Vagina (tissue), 2 donors: ENCODE measurements around the gene QKI.

ENCODE experiments used
- POLR2A ChIP-seq, 2 donors: fragments of 450-650 bp; IDR thresholded peaks; one replicate each; pipeline ENCODE4 v1.6.1; 2017; ENCODE audit warnings: antibody characterized with exemption in 2 of 2, mild to moderate bottlenecking in 2 of 2, moderate library complexity in 2 of 2
- POLR2AphosphoS5 ChIP-seq, 2 donors: sonication (generic); formaldehyde crosslinking; IDR thresholded peaks; one replicate each; pipeline ENCODE4 v1.9.0; 2017; ENCODE audit warnings: antibody characterized with exemption in 2 of 2, mild to moderate bottlenecking in 2 of 2, low read depth in 1 of 2; ENCODE audit not compliant: insufficient read depth in 1 of 2
- TF ChIP-seq, protein P1 (sequence below), 3 experiments: fragments of 450-650 bp in 2 of 3; fragments of 200-600 bp in 1 of 3; sonication (generic) in 1 of 3; IDR thresholded peaks; one replicate each; pipeline ENCODE4 v1.5.1; 2017 to 2019; ENCODE audit warnings: antibody characterized with exemption in 3 of 3, mild to moderate bottlenecking in 2 of 3, moderate library complexity in 2 of 3

DNA sequence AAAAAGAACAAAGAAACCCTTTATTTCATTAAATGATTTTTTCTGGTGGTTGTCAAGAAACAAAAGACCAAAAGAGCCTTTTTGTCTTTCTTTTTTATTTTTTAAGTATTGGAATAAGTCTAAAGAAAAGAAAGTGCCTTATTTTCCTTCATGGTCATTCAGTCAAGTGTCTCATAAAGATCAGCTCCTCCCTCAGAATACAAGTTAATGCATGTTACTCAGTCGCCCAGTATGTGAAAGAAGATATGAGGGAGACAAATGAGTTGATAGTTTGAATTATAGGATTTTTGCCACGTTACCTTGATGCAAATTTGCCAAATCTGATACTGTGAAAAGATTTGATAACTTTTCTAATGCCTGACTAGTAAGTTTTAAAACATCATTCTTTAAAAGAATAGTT lies 157.2 kb downstream of the QKI start:
- no peak for TF ChIP-seq POLR2A (IDR thresholded peaks at IDR 0.05)
- TF ChIP-seq, protein P1, sequence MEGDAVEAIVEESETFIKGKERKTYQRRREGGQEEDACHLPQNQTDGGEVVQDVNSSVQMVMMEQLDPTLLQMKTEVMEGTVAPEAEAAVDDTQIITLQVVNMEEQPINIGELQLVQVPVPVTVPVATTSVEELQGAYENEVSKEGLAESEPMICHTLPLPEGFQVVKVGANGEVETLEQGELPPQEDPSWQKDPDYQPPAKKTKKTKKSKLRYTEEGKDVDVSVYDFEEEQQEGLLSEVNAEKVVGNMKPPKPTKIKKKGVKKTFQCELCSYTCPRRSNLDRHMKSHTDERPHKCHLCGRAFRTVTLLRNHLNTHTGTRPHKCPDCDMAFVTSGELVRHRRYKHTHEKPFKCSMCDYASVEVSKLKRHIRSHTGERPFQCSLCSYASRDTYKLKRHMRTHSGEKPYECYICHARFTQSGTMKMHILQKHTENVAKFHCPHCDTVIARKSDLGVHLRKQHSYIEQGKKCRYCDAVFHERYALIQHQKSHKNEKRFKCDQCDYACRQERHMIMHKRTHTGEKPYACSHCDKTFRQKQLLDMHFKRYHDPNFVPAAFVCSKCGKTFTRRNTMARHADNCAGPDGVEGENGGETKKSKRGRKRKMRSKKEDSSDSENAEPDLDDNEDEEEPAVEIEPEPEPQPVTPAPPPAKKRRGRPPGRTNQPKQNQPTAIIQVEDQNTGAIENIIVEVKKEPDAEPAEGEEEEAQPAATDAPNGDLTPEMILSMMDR (IDR thresholded peaks at IDR 0.05): no peak
- TF ChIP-seq POLR2AphosphoS5 (IDR thresholded peaks at IDR 0.05; ENCODE audit: insufficient read depth in 1 of 2, low read depth in 1 of 2): no peak
